IMR-90 (cell line): Measurements from ENCODE around the gene TCIRG1. TPM values are rescaled to one million over a fixed set of nuclear protein-coding genes. Genes with fewer than 3 reads are reported as not detected.

Experiments
- ATAC-seq: fragments of 200-7000 bp; cut with Tn5 transposase; 2 replicates; pipeline ENCODE4 v1.9.1; 2020; ENCODE audit warnings: low read depth, mild to moderate bottlenecking, moderate library complexity
- BruUV-seq: library from RNA; stranded (reverse); fragments of 400-500 nt; replicated peaks from 2 replicates; lab custom pipeline; 2021; lab: Mats Ljungman, UMichigan
- CTCF ChIA-PET: fragments of 300-600 bp; formaldehyde crosslinking; extraction: SDS; loops from one replicate; lab custom pipeline; 2021; ENCODE audit warnings: antibody characterized with exemption; lab: Yijun Ruan, JAX
- POLR2A ChIA-PET: fragments of 300-600 bp; sonication (Branson Sonifier 250); formaldehyde crosslinking; loops from one replicate; lab custom pipeline; 2022; ENCODE audit warnings: antibody characterized with exemption; ENCODE audit not compliant: unreplicated experiment; lab: Charles Lee
- DNase-seq: peaks from one replicate; pipeline ENCODE4 v3.0.0; 2013
- H2AFZ ChIP-seq: replicated peaks from 2 replicates; pipeline ENCODE3; 2013; ENCODE audit warnings: low read length, mild to moderate bottlenecking; ENCODE audit not compliant: poor library complexity
- H2AK5ac ChIP-seq: 2 replicates; pipeline ENCODE4 v1.6.1; 2013; ENCODE audit warnings: low read depth, low read length, inconsistent platforms
- H2AK9ac ChIP-seq: replicated peaks from 2 replicates; pipeline ENCODE3; 2013; ENCODE audit warnings: mild to moderate bottlenecking, low read depth, low read length, moderate library complexity; ENCODE audit not compliant: poor library complexity
- H2BK120ac ChIP-seq: 2 replicates; pipeline ENCODE4 v1.6.1; 2013; ENCODE audit warnings: low read depth, low read length, inconsistent platforms
- H2BK15ac ChIP-seq: 3 replicates; pipeline ENCODE4 v1.6.1; 2013; ENCODE audit warnings: low read depth, low read length, inconsistent platforms
- H2BK20ac ChIP-seq: 2 replicates; pipeline ENCODE4 v1.6.1; 2013; ENCODE audit warnings: low read depth, mild to moderate bottlenecking, inconsistent platforms, low read length, moderate library complexity
- H2BK5ac ChIP-seq: 2 replicates; pipeline ENCODE4 v1.6.1; 2013; ENCODE audit warnings: mild to moderate bottlenecking, low read depth, low read length, inconsistent platforms; ENCODE audit not compliant: poor library complexity, severe bottlenecking
- H3K14ac ChIP-seq: replicated peaks from 2 replicates; pipeline ENCODE4 v1.6.1; 2013; ENCODE audit warnings: low read depth, low read length, inconsistent platforms
- H3K18ac ChIP-seq: 2 replicates; pipeline ENCODE4 v1.6.1; 2013; ENCODE audit warnings: low read depth, low read length, control low read depth
- H3K23ac ChIP-seq: 2 replicates; pipeline ENCODE4 v1.6.1; 2013; ENCODE audit warnings: low read depth, low read length, inconsistent platforms
- H3K27ac ChIP-seq: 2 replicates; pipeline ENCODE4 v1.5.1; 2013; ENCODE audit warnings: mild to moderate bottlenecking, control low read depth, low read length; ENCODE audit not compliant: insufficient read depth
- H3K27me3 ChIP-seq: 2 replicates; pipeline ENCODE4 v1.6.1; 2013; ENCODE audit warnings: low read length; ENCODE audit not compliant: control insufficient read depth, insufficient read depth
- H3K36me3 ChIP-seq: 2 replicates; pipeline ENCODE4 v1.6.1; 2013; ENCODE audit warnings: low read length, mixed read lengths; ENCODE audit not compliant: control insufficient read depth, insufficient read depth
- H3K4ac ChIP-seq: 2 replicates; pipeline ENCODE4 v1.6.1; 2013; ENCODE audit warnings: low read depth, low read length, inconsistent platforms
- H3K4me1 ChIP-seq: 2 replicates; pipeline ENCODE4 v1.6.1; 2013; ENCODE audit warnings: low read length, mixed read lengths; ENCODE audit not compliant: control insufficient read depth, insufficient read depth
- H3K4me2 ChIP-seq: 2 replicates; pipeline ENCODE4 v1.6.1; 2013; ENCODE audit warnings: low read depth, mild to moderate bottlenecking, control low read depth, low read length, moderate library complexity
- H3K4me3 ChIP-seq: 2 replicates; pipeline ENCODE4 v1.5.1; 2013; ENCODE audit warnings: low read depth, mild to moderate bottlenecking, control low read depth, low read length, moderate library complexity; ENCODE audit not compliant: insufficient read depth
- H3K56ac ChIP-seq: 2 replicates; pipeline ENCODE4 v1.6.1; 2013; ENCODE audit warnings: low read length, inconsistent platforms; ENCODE audit not compliant: insufficient read depth; ENCODE audit errors: extremely low read depth
- H3K79me1 ChIP-seq, 2 experiments: 2 replicates each; pipeline ENCODE4 v1.6.1; 2013; ENCODE audit warnings: low read length in 2 of 2, inconsistent platforms in 1 of 2, low read depth in 1 of 2
- H3K9ac ChIP-seq: 2 replicates; pipeline ENCODE4 v1.6.1; 2013; ENCODE audit warnings: low read depth, low read length, control low read depth
- H3K9me1 ChIP-seq: 2 replicates; pipeline ENCODE4 v1.6.1; 2013; ENCODE audit warnings: low read length, inconsistent platforms; ENCODE audit not compliant: insufficient read depth
- H3K9me3 ChIP-seq: 2 replicates; pipeline ENCODE4 v1.6.1; 2013; ENCODE audit warnings: low read length; ENCODE audit not compliant: control insufficient read depth, insufficient read depth
- H4K20me1 ChIP-seq: 2 replicates; pipeline ENCODE4 v1.6.1; 2013; ENCODE audit warnings: low read length, inconsistent platforms; ENCODE audit not compliant: insufficient read depth
- H4K5ac ChIP-seq: 2 replicates; pipeline ENCODE4 v1.6.1; 2013; ENCODE audit warnings: mild to moderate bottlenecking, low read depth, low read length, control low read depth
- H4K8ac ChIP-seq, 2 experiments: 2 replicates each; pipeline ENCODE4 v1.6.1; 2013; ENCODE audit warnings: low read depth in 2 of 2, low read length in 2 of 2, control low read depth in 1 of 2, inconsistent platforms in 1 of 2
- H4K91ac ChIP-seq: 2 replicates; pipeline ENCODE4 v1.6.1; 2013; ENCODE audit warnings: low read depth, low read length, inconsistent platforms; ENCODE audit not compliant: insufficient read depth
- BHLHE40 ChIP-seq: fragments of 150-350 bp; IDR thresholded peaks from 2 replicates; pipeline ENCODE4 v1.6.1; 2016; ENCODE audit warnings: mild to moderate bottlenecking, low read depth, low read length
- CEBPB ChIP-seq: IDR thresholded peaks from 2 replicates; pipeline ENCODE4 v1.6.1; 2012; ENCODE audit warnings: low read depth, low read length, improper control_type of control experiment
- CHD1 ChIP-seq: IDR thresholded peaks from 2 replicates; pipeline ENCODE4 v1.6.1; 2012; ENCODE audit warnings: low read depth, low read length, improper control_type of control experiment
- FOS ChIP-seq: fragments of 150-350 bp; IDR thresholded peaks from 2 replicates; pipeline ENCODE4 v1.6.1; 2016; ENCODE audit warnings: low read depth, low read length
- MAFK ChIP-seq: IDR thresholded peaks from 2 replicates; pipeline ENCODE4 v1.6.1; 2012; ENCODE audit warnings: low read depth, low read length, improper control_type of control experiment
- MAZ ChIP-seq: IDR thresholded peaks from 2 replicates; pipeline ENCODE4 v1.6.1; 2012; ENCODE audit warnings: low read depth, mild to moderate bottlenecking, low read length, improper control_type of control experiment, moderate library complexity, borderline replicate concordance
- MXI1 ChIP-seq: IDR thresholded peaks from 2 replicates; pipeline ENCODE4 v1.6.1; 2012; ENCODE audit warnings: low read depth, mild to moderate bottlenecking, low read length, moderate library complexity, borderline replicate concordance
- NFE2L2 ChIP-seq: fragments of 150-350 bp; IDR thresholded peaks from 2 replicates; pipeline ENCODE4 v1.6.1; 2016; ENCODE audit warnings: low read depth, mild to moderate bottlenecking, low read length
- RAD21 ChIP-seq: IDR thresholded peaks from 2 replicates; pipeline ENCODE4 v1.6.1; 2012; ENCODE audit warnings: low read length, improper control_type of control experiment
- RFX5 ChIP-seq: IDR thresholded peaks from 2 replicates; pipeline ENCODE4 v1.8.0; 2012; ENCODE audit warnings: low read depth, mild to moderate bottlenecking, low read length, moderate library complexity
- SMC3 ChIP-seq: fragments of 150-350 bp; IDR thresholded peaks from 2 replicates; pipeline ENCODE4 v1.6.1; 2016; ENCODE audit warnings: low read depth, mild to moderate bottlenecking, antibody characterized with exemption, low read length, moderate library complexity
- WGBS, 2 experiments: methylation state at CpG; one replicate each; pipeline versions ENCODE4 v1.1.5 to v1.1.7; 2013; ENCODE audit warnings: missing lambda C conversion rate in 2 of 2; ENCODE audit not compliant: insufficient read length in 1 of 2; ENCODE audit errors: extremely low coverage in 2 of 2; 5-methylcytosine and 5-hydroxymethylcytosine counted together
- dilution Hi-C: fragments of 300-500 bp; cut with HindIII; formaldehyde crosslinking; loops from one replicate; pipeline ENCODE4 v1.14.3; 2018; ENCODE audit warnings: low sequenced_read_pairs; ENCODE audit not compliant: unreplicated experiment
- in situ Hi-C: fragments of 300-500 bp; cut with MboI; formaldehyde crosslinking; loops from 3 replicates; pipeline ENCODE4 v1.14.3; 2019; ENCODE audit warnings: low sequenced_read_pairs, inconsistent platforms, mixed read lengths
- intact Hi-C: fragments of 100-400 bp; cut with micrococcal nuclease; formaldehyde crosslinking; loops from 2 replicates; pipeline ENCODE4 v1.10.0; 2022
- polyA plus RNA-seq, 3 experiments: library from polyadenylated mRNA; depleted of rRNA; stranded (reverse); fragments of >200 nt; gene quantifications; 2 replicates each; pipeline ENCODE4 v1.2.3, GENCODE V29; 2012; ENCODE audit warnings: low replicate concordance in 1 of 3
- total RNA-seq: library from RNA; depleted of rRNA; stranded (reverse); fragments of >200 nt; gene quantifications from 2 replicates; pipeline ENCODE4 v1.2.3, GENCODE V29; 2012
- TF ChIP-seq, protein P1 (sequence below): conservative IDR thresholded peaks from 2 replicates; pipeline ENCODE4 v1.5.1; 2012; ENCODE audit warnings: mild to moderate bottlenecking, low read depth, low read length, improper control_type of control experiment
- TF ChIP-seq, protein P2 (sequence below): fragments of 150-350 bp; IDR thresholded peaks from 2 replicates; pipeline ENCODE4 v1.6.1; 2017; ENCODE audit warnings: mild to moderate bottlenecking, antibody characterized with exemption, low read length, low read depth
- TF ChIP-seq, protein P3 (sequence below): fragments of 150-350 bp; IDR thresholded peaks from 2 replicates; pipeline ENCODE4 v1.6.1; 2016; ENCODE audit warnings: low read depth, mild to moderate bottlenecking, low read length, moderate library complexity, borderline replicate concordance

The TCIRG1 gene
- total and polyA plus RNA-seq, 2 of the 4 experiments (the other 2 are of a cell fraction) = 25.3 to 117 TPM

DNA sequence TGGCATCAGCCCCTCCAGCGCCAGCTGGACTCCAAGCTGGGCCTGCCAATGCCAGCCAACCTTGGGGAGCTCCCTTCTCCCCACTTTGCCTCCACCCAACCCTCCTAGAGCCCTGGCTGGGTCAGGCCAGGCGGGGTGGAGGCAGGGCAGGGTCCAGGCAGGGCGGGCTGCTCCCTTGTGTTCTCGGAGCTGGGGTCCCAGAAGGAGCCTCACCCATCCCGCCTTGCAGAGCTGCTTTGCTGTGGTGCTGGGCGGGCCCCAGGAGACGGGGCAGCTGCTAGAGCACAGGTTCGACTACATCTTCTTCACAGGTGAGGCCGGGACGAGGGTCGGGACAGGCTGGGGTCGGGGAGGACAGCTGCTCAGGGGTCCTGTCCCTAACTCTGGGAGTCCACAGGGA, 19.3 kb upstream of the TCIRG1 start:
- no peak overlapping the region for H4K8ac ChIP-seq
- no peak overlapping the region for H3K4me2 ChIP-seq
- DNase-seq (no peak), ATAC-seq (no peak)
- H4K91ac ChIP-seq = no peak overlapping the region
- H2AK5ac ChIP-seq = peak overlapping the region; percentile 3; the same call in 1 of the 2 replicates
- TF ChIP-seq CHD1 (no peak), SMC3 (no peak), MAZ (no peak), RAD21 (no peak), NFE2L2 (no peak), MXI1 (no peak), CEBPB (no peak), RFX5 (no peak), MAFK (no peak), BHLHE40 (no peak), FOS (no peak)
- TF ChIP-seq, protein P1, sequence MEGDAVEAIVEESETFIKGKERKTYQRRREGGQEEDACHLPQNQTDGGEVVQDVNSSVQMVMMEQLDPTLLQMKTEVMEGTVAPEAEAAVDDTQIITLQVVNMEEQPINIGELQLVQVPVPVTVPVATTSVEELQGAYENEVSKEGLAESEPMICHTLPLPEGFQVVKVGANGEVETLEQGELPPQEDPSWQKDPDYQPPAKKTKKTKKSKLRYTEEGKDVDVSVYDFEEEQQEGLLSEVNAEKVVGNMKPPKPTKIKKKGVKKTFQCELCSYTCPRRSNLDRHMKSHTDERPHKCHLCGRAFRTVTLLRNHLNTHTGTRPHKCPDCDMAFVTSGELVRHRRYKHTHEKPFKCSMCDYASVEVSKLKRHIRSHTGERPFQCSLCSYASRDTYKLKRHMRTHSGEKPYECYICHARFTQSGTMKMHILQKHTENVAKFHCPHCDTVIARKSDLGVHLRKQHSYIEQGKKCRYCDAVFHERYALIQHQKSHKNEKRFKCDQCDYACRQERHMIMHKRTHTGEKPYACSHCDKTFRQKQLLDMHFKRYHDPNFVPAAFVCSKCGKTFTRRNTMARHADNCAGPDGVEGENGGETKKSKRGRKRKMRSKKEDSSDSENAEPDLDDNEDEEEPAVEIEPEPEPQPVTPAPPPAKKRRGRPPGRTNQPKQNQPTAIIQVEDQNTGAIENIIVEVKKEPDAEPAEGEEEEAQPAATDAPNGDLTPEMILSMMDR = no peak
- TF ChIP-seq, protein P2, sequence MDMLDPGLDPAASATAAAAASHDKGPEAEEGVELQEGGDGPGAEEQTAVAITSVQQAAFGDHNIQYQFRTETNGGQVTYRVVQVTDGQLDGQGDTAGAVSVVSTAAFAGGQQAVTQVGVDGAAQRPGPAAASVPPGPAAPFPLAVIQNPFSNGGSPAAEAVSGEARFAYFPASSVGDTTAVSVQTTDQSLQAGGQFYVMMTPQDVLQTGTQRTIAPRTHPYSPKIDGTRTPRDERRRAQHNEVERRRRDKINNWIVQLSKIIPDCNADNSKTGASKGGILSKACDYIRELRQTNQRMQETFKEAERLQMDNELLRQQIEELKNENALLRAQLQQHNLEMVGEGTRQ = no peak
- TF ChIP-seq, protein P3, sequence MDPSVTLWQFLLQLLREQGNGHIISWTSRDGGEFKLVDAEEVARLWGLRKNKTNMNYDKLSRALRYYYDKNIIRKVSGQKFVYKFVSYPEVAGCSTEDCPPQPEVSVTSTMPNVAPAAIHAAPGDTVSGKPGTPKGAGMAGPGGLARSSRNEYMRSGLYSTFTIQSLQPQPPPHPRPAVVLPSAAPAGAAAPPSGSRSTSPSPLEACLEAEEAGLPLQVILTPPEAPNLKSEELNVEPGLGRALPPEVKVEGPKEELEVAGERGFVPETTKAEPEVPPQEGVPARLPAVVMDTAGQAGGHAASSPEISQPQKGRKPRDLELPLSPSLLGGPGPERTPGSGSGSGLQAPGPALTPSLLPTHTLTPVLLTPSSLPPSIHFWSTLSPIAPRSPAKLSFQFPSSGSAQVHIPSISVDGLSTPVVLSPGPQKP = no peak
- dilution Hi-C loops = no loop called here
- 90% methylated on average over 2 of the region's 12 CpGs; no CpG with 5 or more reads in 1 of the 2 experiments for WGBS, 2 experiments
- ChIA-PET POLR2A (no interaction called here), CTCF (no interaction called here)
- no peak overlapping the region for H2BK120ac ChIP-seq
- H3K79me1 ChIP-seq = peaks cover 5% of the 10 kb centered on the region in 2 experiments; a peak in 3 of 4 replicates
- no peak overlapping the region for H2AFZ ChIP-seq
- H2AK9ac ChIP-seq = peak overlapping the region; percentile 15
- H4K20me1 ChIP-seq = no peaks in the 10 kb centered on the region
- no peak overlapping the region for H3K4me3 ChIP-seq
- no peak overlapping the region for H3K23ac ChIP-seq
- peaks cover 15% of the 10 kb centered on the region; the same call in 1 of the 2 replicates for H3K36me3 ChIP-seq
- no peak overlapping the region for H2BK20ac ChIP-seq
- in situ Hi-C loops = no loop called here
- H3K27me3 ChIP-seq = no peaks in the 10 kb centered on the region
- H2BK15ac ChIP-seq = no peak overlapping the region
- H3K4ac ChIP-seq = no peak overlapping the region
- no peak overlapping the region for H3K27ac ChIP-seq
- BruUV-seq = no TSS peak
- no peaks in the 10 kb centered on the region for H3K9me3 ChIP-seq
- H4K5ac ChIP-seq = no peak overlapping the region
- no peak overlapping the region for H3K14ac ChIP-seq
- intact Hi-C loops = no loop called here
- peaks cover 11% of the 10 kb centered on the region for H3K4me1 ChIP-seq
- H2BK5ac ChIP-seq = no peak overlapping the region
- H3K18ac ChIP-seq = no peak overlapping the region
- H3K9me1 ChIP-seq = peaks cover 4% of the 10 kb centered on the region; the same call in 1 of the 2 replicates
- no peak overlapping the region for H3K56ac ChIP-seq
- H3K9ac ChIP-seq = no peak overlapping the region
